Measurements from ENCODE around the gene FRMPD4.

DNA sequence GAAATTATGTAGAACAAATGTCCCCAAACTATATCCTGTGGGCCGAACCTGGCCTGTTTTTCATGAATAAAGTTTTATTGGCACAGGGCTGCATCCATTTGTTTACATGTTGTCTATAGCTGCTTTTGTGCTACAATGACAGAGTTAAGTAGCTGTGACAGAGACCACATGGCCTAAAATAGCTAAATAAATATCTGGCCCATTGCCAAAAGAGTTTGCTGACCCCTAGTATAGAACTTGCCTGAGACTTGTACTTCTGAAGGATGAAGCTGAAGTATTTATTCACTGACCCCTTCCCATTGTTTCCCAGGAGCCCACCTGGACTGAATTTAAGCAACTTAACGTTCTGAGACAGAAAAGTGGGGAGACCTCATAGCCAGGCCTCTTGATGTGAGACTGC, 325.6 kb downstream of the FRMPD4 start:
- TF ChIP-seq EZH2 (IDR thresholded peaks at IDR 0.05) (no peak), POLR2AphosphoS5 (IDR thresholded peaks at IDR 0.05; ENCODE audit: borderline replicate concordance, low read depth, low read length) (no peak), FOXP2 (optimal IDR thresholded peaks at IDR 0.05; ENCODE audit: control extremely low read depth, extremely low read length, insufficient read depth) (no peak)

Measured in SK-N-MC (cell line).